Stimulated activated CD4-positive, alpha-beta T cell treated with anti-CD3 and anti-CD28 coated beads, Interleukin-2, amount 100 ng/mL, for 24 hours (primary cell): ENCODE data around the gene USP16.
A peak's percentile ranks its signal among the peaks of the same experiment; 100 is the strongest.
"Not testable (repeated sequence)": the region's sequence is repeated elsewhere in the genome, so short reads cannot be mapped to it uniquely, and the experiment has no call there.

ENCODE experiments used
- DNase-seq, 2 donors: peaks; one replicate each; pipeline ENCODE4 v3.0.0-alpha.2; 2020

USP16 gene

GRCh38 chr21:29024474-29025327 is at the start of gene USP16:
Gene USP16, plus strand, starts transcription at chr21:29024668. Its CDS starts 3,246 bp downstream, at chr21:29027914.
- peak; percentile 92 to 93 for DNase-seq

GRCh38 chr21:28975397-28975796 is 49.1 kb upstream of the USP16 start:
- DNase-seq = no peak

- DNase-seq = no peak
Measured at GRCh38 chr21:28979092-28979491, 45.4 kb upstream of the USP16 start.

GRCh38 chr21:28982637-28983036 is 41.8 kb upstream of the USP16 start:
- DNase-seq = no peak

- no peak for DNase-seq
Measured at GRCh38 chr21:28986677-28987076, 37.8 kb upstream of the USP16 start.

GRCh38 chr21:28988146-28988545 is 36.3 kb upstream of the USP16 start:
- DNase-seq = peak in 1 of 2 donors; percentile 30

GRCh38 chr21:28991861-28992525 is 32.5 kb upstream of the USP16 start:
- DNase-seq = no peak

GRCh38 chr21:28992526-28993292 is 31.8 kb upstream of the USP16 start, which contains the start of gene LTN1:
Gene LTN1, minus strand, starts transcription at chr21:28992877. Its CDS starts 72 bp downstream, at chr21:28992805.
- DNase-seq = peak; percentile 98 to 99

GRCh38 chr21:28993293-28993629 is 31.2 kb upstream of the USP16 start:
- DNase-seq = no peak

GRCh38 chr21:29002442-29003144 is 21.9 kb upstream of the USP16 start:
- peak; percentile 93 to 95 for DNase-seq

GRCh38 chr21:29005696-29006095 is 18.8 kb upstream of the USP16 start:
- no peak for DNase-seq

GRCh38 chr21:29007135-29007534 is 17.3 kb upstream of the USP16 start:
- no peak for DNase-seq

- DNase-seq = no peak
Measured at GRCh38 chr21:29007810-29008209, 16.7 kb upstream of the USP16 start.

GRCh38 chr21:29008367-29008766 is 16.1 kb upstream of the USP16 start:
- DNase-seq = no peak

GRCh38 chr21:29011236-29011635 is 13.2 kb upstream of the USP16 start:
- DNase-seq = not testable (repeated sequence)

GRCh38 chr21:29017639-29018237 is 6.7 kb upstream of the USP16 start:
- DNase-seq = no peak

- DNase-seq = no peak
Measured at GRCh38 chr21:29018540-29018939, 5.9 kb upstream of the USP16 start.

- no peak for DNase-seq
Measured at GRCh38 chr21:29022166-29022565, 2.3 kb upstream of the USP16 start.

- DNase-seq = no peak
Measured at GRCh38 chr21:29025328-29025713, 853 bp downstream of the USP16 start.

GRCh38 chr21:29029524-29029923 is 5.1 kb downstream of the USP16 start:
- no peak for DNase-seq

GRCh38 chr21:29030909-29031308 is 6.4 kb downstream of the USP16 start:
- DNase-seq = no peak

GRCh38 chr21:29033301-29033700 is 8.8 kb downstream of the USP16 start:
- no peak for DNase-seq
